Inferior parietal cortex (tissue), 1 donor: ENCODE results near the gene TLL2.
A peak's percentile ranks its signal among the peaks of the same experiment; 100 is the strongest.

Experiments used
- DNase-seq: peaks from one replicate; pipeline ENCODE4 v3.0.0-alpha.2; 2016; ENCODE audit errors: extremely low spot score

Gene TLL2

DNA sequence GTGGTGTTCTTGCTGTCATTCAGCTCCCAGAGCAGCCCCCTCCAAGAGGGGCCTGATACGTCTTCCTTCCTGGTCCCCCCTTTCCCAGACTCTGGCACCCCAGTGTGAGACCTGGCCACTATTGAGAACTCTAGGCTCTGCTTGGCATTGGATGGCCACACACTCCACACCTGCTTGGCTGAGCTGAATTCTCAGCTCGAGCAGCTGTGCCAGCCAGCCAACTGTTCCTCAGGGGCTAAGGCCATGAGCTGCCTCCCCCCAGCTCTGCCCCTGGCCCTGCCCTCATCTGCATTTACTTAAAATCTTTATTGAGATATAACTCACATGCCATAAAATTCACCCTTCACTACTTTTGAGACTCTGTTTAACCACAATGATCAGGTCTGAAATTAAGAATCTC is 6.7 kb downstream of the TLL2 start:
- no peak for DNase-seq

DNA sequence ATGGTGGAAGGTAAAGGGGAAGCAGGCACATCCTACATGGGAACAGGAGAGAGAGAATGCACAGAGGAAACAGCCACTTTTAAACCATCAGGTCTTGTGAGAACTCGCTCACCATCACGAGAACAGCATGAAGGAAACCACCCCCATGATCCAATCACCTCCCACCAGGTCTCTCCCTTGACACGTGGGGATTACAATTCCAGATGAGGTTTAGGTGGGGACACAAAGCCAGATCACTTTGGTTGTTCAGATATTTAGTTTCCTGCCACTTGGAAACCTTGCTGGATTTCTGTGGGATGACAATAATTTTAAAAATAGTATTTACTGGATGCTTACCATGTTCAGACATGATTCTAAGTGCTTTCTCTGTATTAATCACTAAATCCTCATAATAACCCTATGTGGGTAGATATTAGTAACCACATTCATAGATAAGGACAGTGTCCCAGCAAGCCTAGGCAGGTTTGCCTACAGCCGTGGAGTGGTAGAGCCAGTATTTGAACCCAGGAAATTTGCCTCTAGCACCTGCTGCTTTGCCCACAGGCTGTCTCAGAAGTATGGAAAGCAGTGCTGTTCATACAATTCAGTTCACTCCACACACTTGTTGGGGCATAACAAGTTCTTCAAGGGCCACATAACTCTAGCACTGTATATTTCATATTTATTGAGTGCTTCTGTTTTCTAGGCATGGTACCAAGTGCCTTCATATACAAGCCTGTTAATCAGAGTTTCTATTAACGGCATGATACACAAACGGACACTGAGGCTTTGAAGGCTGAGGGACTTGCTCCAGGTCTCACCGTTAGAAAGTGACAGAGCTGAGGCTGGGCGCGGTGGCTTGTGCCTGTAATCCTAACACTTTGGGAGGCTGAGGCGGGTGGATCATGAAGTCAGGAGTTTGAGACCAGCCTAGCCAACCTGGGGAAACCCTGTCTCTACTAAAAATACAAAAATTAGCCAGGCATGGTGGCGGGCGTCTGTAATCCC is 8.3 kb downstream of the TLL2 start:
- no peak for DNase-seq

DNA sequence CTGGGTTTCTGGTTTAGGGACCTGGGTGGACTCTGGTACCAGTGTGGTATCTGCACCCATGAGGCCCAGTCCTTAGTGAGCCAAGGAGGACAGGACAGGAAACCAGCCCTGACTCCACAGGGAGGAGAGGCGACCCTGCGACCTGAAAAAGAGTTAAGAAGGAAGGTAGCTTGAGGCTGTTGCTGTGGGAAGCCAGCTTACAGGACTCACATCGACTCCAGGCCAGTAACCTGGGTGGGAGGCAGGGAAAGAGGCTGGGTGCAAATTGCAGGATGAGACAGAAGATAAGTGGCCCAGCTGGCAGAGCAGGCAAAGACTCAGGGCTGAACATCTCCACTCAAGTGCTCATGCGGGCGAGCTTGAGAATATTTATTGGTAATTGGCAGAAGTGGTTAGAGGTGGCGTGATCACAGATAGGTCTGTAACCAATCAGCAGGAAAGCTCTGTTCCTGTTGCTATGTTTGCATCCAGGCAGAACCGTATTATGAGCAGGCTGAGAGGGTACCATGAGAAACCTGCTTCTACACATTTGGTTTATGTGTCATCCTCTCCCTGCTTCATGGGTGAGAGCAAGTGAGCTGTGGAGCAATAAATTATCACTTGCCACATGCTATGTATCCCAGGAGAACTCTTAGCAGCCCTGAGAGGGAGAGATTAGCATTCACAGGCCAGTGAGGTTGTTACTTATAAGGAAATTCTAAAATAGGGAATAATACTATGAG is 11.0 kb downstream of the TLL2 start:
- no peak for DNase-seq

DNA sequence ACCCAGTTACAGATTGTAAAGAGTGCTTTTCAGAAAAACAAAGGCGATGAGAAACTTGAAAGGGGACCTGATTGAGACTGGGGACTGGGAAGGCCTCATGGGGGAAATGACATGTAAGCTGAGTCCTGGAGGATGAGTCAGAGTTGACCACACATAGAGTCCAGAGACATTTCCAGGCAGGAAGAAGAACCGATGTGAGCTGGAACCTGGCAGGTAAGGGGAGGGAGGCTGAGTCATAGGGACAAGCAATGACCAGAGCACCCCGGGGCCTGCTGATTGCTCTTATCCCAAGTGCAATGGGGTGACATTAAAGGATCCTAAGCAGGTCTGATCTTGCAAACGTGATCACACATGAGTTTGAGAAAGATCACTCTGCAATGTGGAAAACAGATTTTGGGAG is 11.7 kb downstream of the TLL2 start:
- DNase-seq, result no peak

DNA sequence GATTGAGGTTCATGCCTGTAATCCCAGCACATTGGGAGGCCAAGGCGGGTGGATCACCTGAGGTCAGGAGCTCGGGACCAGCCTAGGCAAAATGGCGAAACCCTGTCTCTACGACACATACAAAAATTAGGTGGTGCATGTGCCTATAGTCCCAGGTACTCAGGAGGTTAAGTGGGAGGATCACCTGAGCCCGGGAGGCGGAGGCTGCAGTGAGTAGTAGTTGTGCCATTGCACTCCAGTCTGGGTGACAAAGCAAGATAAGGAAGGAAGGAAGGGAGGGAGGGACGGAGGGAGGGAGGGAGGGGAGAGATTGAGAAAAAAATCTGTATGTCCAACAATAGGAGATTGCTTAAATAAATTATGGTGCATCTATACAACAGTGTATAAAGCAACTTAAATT is 13.2 kb downstream of the TLL2 start:
- DNase-seq, result no peak

GRCh38 chr10:96500050-96500449 is 13.7 kb downstream of the TLL2 start:
- no peak for DNase-seq

- no peak for DNase-seq
These were observed 16.3 kb downstream of the TLL2 start for GRCh38 chr10:96497391-96497790.

- DNase-seq, result no peak
These were observed 17.3 kb downstream of the TLL2 start for GRCh38 chr10:96496281-96496925.

GRCh38 chr10:96495544-96495943 is 18.2 kb downstream of the TLL2 start:
- DNase-seq, result no peak

GRCh38 chr10:96494694-96495093 is 19.0 kb downstream of the TLL2 start:
- DNase-seq, result no peak

DNA sequence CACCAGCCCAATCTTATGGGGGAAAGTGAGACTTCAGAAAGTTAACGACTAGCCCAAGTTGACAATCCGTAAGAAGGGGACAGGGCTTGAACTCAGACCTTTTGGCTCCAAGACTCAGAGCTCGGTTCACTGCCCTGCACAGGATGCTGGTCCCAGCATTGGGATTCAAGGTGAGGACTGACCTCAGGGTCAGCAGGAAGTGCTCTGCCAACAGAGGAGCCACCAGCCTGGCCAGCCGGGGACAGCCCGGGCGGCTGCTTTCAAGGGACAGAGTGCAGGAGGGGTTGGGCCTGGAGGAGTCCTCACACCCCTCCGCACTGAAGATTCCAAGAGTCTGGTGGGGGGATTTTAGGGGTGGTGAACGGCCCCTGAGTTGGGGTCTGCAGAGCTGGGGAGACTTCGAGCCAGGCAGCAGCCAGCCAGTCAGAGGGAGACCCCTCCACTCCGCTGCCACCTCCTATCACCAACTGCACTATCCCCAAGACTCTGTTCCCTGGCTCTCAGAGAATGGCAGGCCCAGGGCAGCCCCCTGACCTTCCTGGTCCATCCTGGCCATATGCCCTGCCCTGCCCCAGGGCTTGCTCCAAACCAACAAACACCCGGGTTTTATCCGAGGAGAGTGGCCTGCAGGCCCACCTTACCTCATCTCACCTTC is 19.7 kb downstream of the TLL2 start:
- DNase-seq, result no peak

DNA sequence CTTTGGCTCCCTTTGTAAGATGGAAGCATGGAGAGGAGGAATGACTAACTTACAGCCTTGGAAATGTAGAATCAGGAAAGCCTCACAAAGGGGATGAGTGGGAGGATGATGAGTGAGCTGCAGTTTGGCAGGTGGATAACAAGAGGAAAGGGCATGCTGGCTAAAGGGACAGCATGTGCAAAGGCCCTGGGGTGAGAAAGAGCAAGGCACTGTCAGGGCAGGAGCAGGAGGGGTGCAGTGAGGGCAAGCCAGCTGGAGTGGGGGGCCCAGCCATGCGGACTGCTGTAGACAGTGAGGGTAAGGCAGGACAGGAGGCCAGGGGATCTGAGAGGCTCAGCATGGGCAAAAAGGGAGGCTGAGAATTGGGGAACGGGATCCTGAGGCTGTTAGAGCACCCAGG is 20.5 kb downstream of the TLL2 start:
- no peak for DNase-seq

DNA sequence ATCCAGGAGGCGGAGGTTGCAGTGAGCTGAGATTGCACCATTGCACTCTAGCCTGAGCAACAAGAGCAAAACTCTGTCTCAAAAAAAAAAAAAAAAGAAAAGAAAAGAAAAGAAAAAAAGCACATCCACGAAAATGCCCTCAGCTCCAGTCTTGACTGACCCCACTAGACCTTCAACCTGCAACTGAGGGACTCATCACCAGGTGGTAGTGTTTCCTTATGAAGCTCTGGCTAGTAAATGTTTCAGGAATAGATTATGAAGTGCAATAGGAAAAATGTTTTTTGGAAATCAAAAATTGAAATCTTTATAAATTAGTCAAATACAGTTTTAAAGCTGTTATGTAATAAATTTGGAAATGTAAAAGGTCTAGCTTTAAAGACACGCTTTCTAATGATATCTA is 22.4 kb downstream of the TLL2 start:
- no peak for DNase-seq

GRCh38 chr10:96488161-96488935 is 25.4 kb downstream of the TLL2 start:
- DNase-seq, result no peak

GRCh38 chr10:96482815-96483588 is 30.7 kb downstream of the TLL2 start:
- DNase-seq, result no peak

DNA sequence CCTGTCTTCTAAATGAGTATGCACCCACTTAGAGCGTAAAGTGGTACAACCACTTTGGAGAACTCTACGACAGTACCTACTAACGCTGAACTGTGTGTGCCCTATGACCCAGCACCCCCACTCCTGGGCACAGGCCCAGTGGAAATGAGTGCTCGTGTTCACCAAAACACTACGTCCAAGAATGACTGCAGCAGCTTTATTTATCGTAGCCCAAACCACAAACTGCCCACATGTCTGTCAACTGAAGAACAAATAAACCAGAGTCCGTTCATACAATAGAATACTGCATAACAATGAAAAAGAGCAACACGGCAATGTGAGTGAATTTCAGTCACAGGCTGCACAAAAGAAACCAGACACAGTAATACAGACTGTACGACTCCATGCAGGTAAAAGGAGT is 35.4 kb downstream of the TLL2 start:
- DNase-seq, result no peak

- DNase-seq, result no peak
These were observed 39.9 kb downstream of the TLL2 start for GRCh38 chr10:96473866-96474265.

DNA sequence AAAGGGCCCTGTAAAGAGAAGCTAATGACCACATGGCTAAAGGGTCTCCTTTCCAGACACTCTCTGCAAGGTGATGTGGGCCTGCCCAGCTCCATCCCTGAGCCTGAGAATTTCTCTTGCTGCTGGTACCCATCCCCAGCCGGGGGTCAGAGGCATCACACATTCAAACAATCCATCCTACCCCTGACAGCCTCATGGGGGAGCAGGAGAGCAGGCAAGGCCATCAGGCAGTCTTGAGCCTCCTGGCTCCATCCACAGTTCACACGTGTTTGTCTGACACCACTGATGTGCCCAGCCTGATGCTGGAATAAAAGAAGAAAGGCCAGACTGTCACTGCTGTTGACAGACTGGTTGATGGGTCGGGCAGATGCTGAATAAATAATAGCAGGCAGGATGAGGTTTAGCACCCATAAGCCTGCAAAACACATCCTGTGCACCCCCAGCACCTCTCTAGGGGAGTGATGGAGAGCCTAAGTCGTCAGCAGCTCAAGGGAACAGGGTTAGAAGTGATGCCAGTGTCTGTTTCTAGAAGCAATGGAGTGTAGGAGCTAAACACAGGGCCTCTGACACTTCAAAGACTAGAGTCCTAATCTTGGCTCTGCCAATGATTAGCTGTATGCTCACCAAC is 43.5 kb downstream of the TLL2 start:
- DNase-seq, result peak; percentile 47

- no peak for DNase-seq
These were observed 44.9 kb downstream of the TLL2 start for GRCh38 chr10:96468845-96469244.

GRCh38 chr10:96465599-96465998 is 48.1 kb downstream of the TLL2 start:
- no peak for DNase-seq
